H1 (cell line): Measurements from ENCODE around the gene SEC23IP. TPM values are rescaled to one million over a fixed set of nuclear protein-coding genes. Genes with fewer than 3 reads are reported as not detected.

ENCODE experiments used
- CTCF ChIA-PET: fragments of 300-600 bp; sonication (Branson Sonifier 250); formaldehyde crosslinking; loops from one replicate; lab custom pipeline; 2021; ENCODE audit not compliant: partially characterized antibody; lab: Charles Lee
- POLR2A ChIA-PET: fragments of 300-600 bp; sonication (Branson Sonifier 250); formaldehyde crosslinking; loops from one replicate; lab custom pipeline; 2021; ENCODE audit warnings: inconsistent platforms; ENCODE audit not compliant: partially characterized antibody; lab: Charles Lee
- DNase-seq, 2 experiments: peaks; one replicate each; pipeline versions ENCODE4 v3.0.0 to v3.0.0-alpha.2; 2010 to 2022; ENCODE audit warnings: low spot score in 2 of 2, low read depth in 1 of 2, mixed read lengths in 1 of 2
- FAIRE-seq: peaks from 2 replicates; lab custom pipeline; 2011; peaks lifted over from hg19 to GRCh38; lab: Jason Lieb, UNC
- H2AFZ ChIP-seq: 2 replicates; pipeline ENCODE4 v1.8.1; 2012; ENCODE audit warnings: low read length, inconsistent platforms
- H2AK5ac ChIP-seq: 2 replicates; pipeline ENCODE4 v1.6.1; 2013; ENCODE audit warnings: low read depth, low read length
- H2BK120ac ChIP-seq: replicated peaks from 2 replicates; pipeline ENCODE3; 2013; ENCODE audit warnings: low read depth, low read length, inconsistent platforms
- H2BK12ac ChIP-seq: 2 replicates; pipeline ENCODE4 v1.6.1; 2013; ENCODE audit warnings: low read depth, low read length
- H2BK15ac ChIP-seq: 2 replicates; pipeline ENCODE4 v1.6.1; 2013; ENCODE audit warnings: low read length
- H2BK20ac ChIP-seq: 2 replicates; pipeline ENCODE4 v1.6.1; 2013; ENCODE audit warnings: low read length
- H2BK5ac ChIP-seq: 2 replicates; pipeline ENCODE4 v1.6.1; 2013; ENCODE audit warnings: low read depth, low read length
- H3K14ac ChIP-seq: 2 replicates; pipeline ENCODE4 v1.6.1; 2013; ENCODE audit warnings: inconsistent platforms; ENCODE audit not compliant: insufficient read length
- H3K18ac ChIP-seq: 2 replicates; pipeline ENCODE4 v1.6.1; 2013; ENCODE audit warnings: low read length; ENCODE audit errors: extremely low read depth
- H3K23ac ChIP-seq: 2 replicates; pipeline ENCODE4 v1.6.1; 2013; ENCODE audit warnings: inconsistent platforms; ENCODE audit not compliant: insufficient read length
- H3K23me2 ChIP-seq: 2 replicates; pipeline ENCODE4 v1.6.1; 2013; ENCODE audit warnings: low read depth, low read length
- H3K27ac ChIP-seq: 2 replicates; pipeline ENCODE4 v1.6.1; 2011; ENCODE audit warnings: low read depth, low read length, inconsistent platforms
- H3K27me3 ChIP-seq, 4 experiments: replicated peaks in 1 of 4; 1 replicate in 1 of 4; 2 replicates in 3 of 4; pipeline versions ENCODE4 v1.6.1 to v1.8.1; 2011 to 2013; ENCODE audit warnings: low read length in 3 of 4, mild to moderate bottlenecking in 3 of 4, inconsistent platforms in 2 of 4, mixed read lengths in 2 of 4, moderate library complexity in 1 of 4; ENCODE audit not compliant: control insufficient read depth in 3 of 4, insufficient read depth in 3 of 4; ENCODE audit errors: extremely low read depth in 1 of 4
- H3K36me3 ChIP-seq, 4 experiments: 2 replicates each; pipeline versions ENCODE4 v1.6.1 to v1.8.1; 2011 to 2013; ENCODE audit warnings: mild to moderate bottlenecking in 4 of 4, low read length in 3 of 4, moderate library complexity in 2 of 4, control low read depth in 1 of 4, inconsistent platforms in 1 of 4; ENCODE audit not compliant: insufficient read depth in 4 of 4, control insufficient read depth in 2 of 4
- H3K4ac ChIP-seq: replicated peaks from 2 replicates; pipeline ENCODE3; 2013; ENCODE audit warnings: low read length, low read depth, mixed read lengths, inconsistent platforms; ENCODE audit not compliant: insufficient read length
- H3K4me1 ChIP-seq, 4 experiments: replicated peaks in 1 of 4; 1 replicate in 1 of 4; 2 replicates in 3 of 4; pipeline versions ENCODE4 v1.6.1 to v1.8.1; 2011 to 2013; ENCODE audit warnings: low read length in 3 of 4, inconsistent platforms in 2 of 4, mixed read lengths in 1 of 4; ENCODE audit not compliant: insufficient read depth in 4 of 4, control insufficient read depth in 3 of 4
- H3K4me2 ChIP-seq, 2 experiments: 2 replicates each; pipeline versions ENCODE4 v1.6.1 to v1.8.1; 2011 to 2013; ENCODE audit warnings: low read depth in 2 of 2, low read length in 2 of 2, control low read depth in 1 of 2, inconsistent platforms in 1 of 2, mild to moderate bottlenecking in 1 of 2; ENCODE audit not compliant: insufficient read depth in 1 of 2
- H3K4me3 ChIP-seq, 4 experiments: fragments of 200-600, 300-600 bp in 1 of 4; sonication (generic), shearing (Covaris generic), sonication (Bioruptor Twin) in 1 of 4; 2 replicates each; pipeline versions ENCODE4 v1.5.1 to v1.8.1; 2011 to 2016; ENCODE audit warnings: low read length in 4 of 4, low read depth in 3 of 4, control low read depth in 2 of 4, inconsistent platforms in 2 of 4, mild to moderate bottlenecking in 2 of 4, mixed read lengths in 1 of 4, moderate library complexity in 1 of 4; ENCODE audit not compliant: insufficient read depth in 2 of 4; ENCODE audit errors: extremely low read depth in 1 of 4
- H3K56ac ChIP-seq: replicated peaks from 2 replicates; pipeline ENCODE3; 2013; ENCODE audit warnings: low read depth, mild to moderate bottlenecking, mixed read lengths, low read length, inconsistent platforms; ENCODE audit not compliant: insufficient read length
- H3K79me1 ChIP-seq: 2 replicates; pipeline ENCODE4 v1.6.1; 2013; ENCODE audit warnings: low read depth, low read length, control low read depth
- H3K79me2 ChIP-seq, 2 experiments: 2 replicates each; pipeline versions ENCODE4 v1.6.1 to v1.8.1; 2012 to 2013; ENCODE audit warnings: low read length in 2 of 2, mild to moderate bottlenecking in 2 of 2, inconsistent platforms in 1 of 2; ENCODE audit not compliant: insufficient read depth in 2 of 2, control insufficient read depth in 1 of 2
- H3K9ac ChIP-seq, 4 experiments: replicated peaks in 1 of 4; 1 replicate in 1 of 4; 2 replicates in 3 of 4; pipeline versions ENCODE4 v1.6.1 to v1.8.1; 2011 to 2013; ENCODE audit warnings: low read depth in 3 of 4, low read length in 3 of 4, control low read depth in 2 of 4, mild to moderate bottlenecking in 2 of 4, moderate library complexity in 2 of 4, inconsistent platforms in 1 of 4; ENCODE audit errors: extremely low read depth in 1 of 4
- H3K9me3 ChIP-seq, 2 experiments: 2 replicates each; pipeline versions ENCODE4 v1.6.1 to v1.8.1; 2012 to 2013; ENCODE audit warnings: mild to moderate bottlenecking in 2 of 2, moderate library complexity in 2 of 2, control low read depth in 1 of 2, inconsistent platforms in 1 of 2, low read depth in 1 of 2, low read length in 1 of 2, mixed read lengths in 1 of 2; ENCODE audit not compliant: insufficient read depth in 2 of 2
- H4K20me1 ChIP-seq, 2 experiments: replicated peaks in 1 of 2; 2 replicates each; pipeline versions ENCODE3 to v1.8.1; 2011 to 2013; ENCODE audit warnings: inconsistent platforms in 2 of 2, low read length in 2 of 2, mild to moderate bottlenecking in 1 of 2; ENCODE audit not compliant: insufficient read depth in 2 of 2, control insufficient read depth in 1 of 2
- H4K5ac ChIP-seq: 2 replicates; pipeline ENCODE4 v1.6.1; 2013; ENCODE audit warnings: low read length, low read depth, mixed read lengths, inconsistent platforms; ENCODE audit not compliant: insufficient read length
- H4K8ac ChIP-seq: 2 replicates; pipeline ENCODE4 v1.8.0; 2013; ENCODE audit warnings: mild to moderate bottlenecking, moderate library complexity, low read length, inconsistent platforms; ENCODE audit not compliant: insufficient read depth; ENCODE audit errors: extremely low read depth
- H4K91ac ChIP-seq: replicated peaks from 2 replicates; pipeline ENCODE3; 2013; ENCODE audit warnings: low read length, mixed read lengths, inconsistent platforms; ENCODE audit not compliant: insufficient read length
- ASH2L ChIP-seq: fragments of 200-600, 300-600 bp; sonication (generic); IDR thresholded peaks from one replicate; pipeline ENCODE4 v1.7.1; 2017; ENCODE audit warnings: low read length
- BCL11A ChIP-seq, 2 experiments: IDR thresholded peaks; one replicate each; pipeline ENCODE4 v1.6.1; 2011; ENCODE audit warnings: low read depth in 2 of 2, low read length in 2 of 2, mild to moderate bottlenecking in 2 of 2
- CEBPB ChIP-seq: IDR thresholded peaks from 2 replicates; pipeline ENCODE4 v1.6.1; 2012; ENCODE audit warnings: low read depth, low read length
- CTCF ChIP-seq, 3 experiments: IDR thresholded peaks; 1 replicate in 2 of 3; 2 replicates in 1 of 3; pipeline versions ENCODE4 v1.5.1 to v1.6.1; 2011; ENCODE audit warnings: low read length in 3 of 3, mild to moderate bottlenecking in 3 of 3, inconsistent platforms in 2 of 3, low read depth in 1 of 3, moderate library complexity in 1 of 3; ENCODE audit not compliant: insufficient read depth in 1 of 3; ENCODE audit errors: control extremely low read depth in 1 of 3
- E2F6 ChIP-seq: IDR thresholded peaks from 2 replicates; pipeline ENCODE4 v1.6.1; 2012; ENCODE audit warnings: inconsistent platforms
- EZH2 ChIP-seq: fragments of 200-600 bp; sonication (generic); IDR thresholded peaks from 2 replicates; pipeline ENCODE4 v1.7.1; 2012; ENCODE audit warnings: low read depth, mild to moderate bottlenecking, moderate library complexity, low read length, inconsistent platforms; ENCODE audit not compliant: severe bottlenecking
- RAD21 ChIP-seq, 2 experiments: IDR thresholded peaks in 1 of 2; conservative IDR thresholded peaks in 1 of 2; 2 replicates each; pipeline ENCODE4 v1.6.1; 2011; ENCODE audit warnings: low read depth in 2 of 2, low read length in 2 of 2, improper control_type of control experiment in 1 of 2, inconsistent platforms in 1 of 2, mild to moderate bottlenecking in 1 of 2, moderate library complexity in 1 of 2
- RBBP5 ChIP-seq: IDR thresholded peaks from 2 replicates; pipeline ENCODE4 v1.7.1; 2012; ENCODE audit warnings: low read depth, mild to moderate bottlenecking, inconsistent platforms, low read length, moderate library complexity, borderline replicate concordance
- SP4 ChIP-seq: IDR thresholded peaks from 2 replicates; pipeline ENCODE4 v1.6.1; 2012; ENCODE audit warnings: low read length, inconsistent platforms
- TEAD4 ChIP-seq: IDR thresholded peaks from 2 replicates; pipeline ENCODE4 v1.6.1; 2012; ENCODE audit warnings: low read depth, low read length, inconsistent platforms, mixed read lengths
- WGBS, 2 experiments: shearing (Covaris generic) in 1 of 2; methylation state at CpG; one replicate each; pipeline versions ENCODE4 v1.1.6 to v1.1.7; 2013 to 2015; ENCODE audit warnings: low lambda C conversion rate in 2 of 2, mixed read lengths in 2 of 2, inconsistent platforms in 1 of 2, low coverage in 1 of 2, missing lambda C conversion rate in 1 of 2; ENCODE audit not compliant: insufficient replicate concordance in 2 of 2, insufficient coverage in 1 of 2, insufficient read length in 1 of 2; ENCODE audit errors: extremely low coverage in 1 of 2, missing lambda C conversion rate in 1 of 2; 5-methylcytosine and 5-hydroxymethylcytosine counted together
- polyA plus RNA-seq, 7 experiments: library from polyadenylated mRNA; depleted of rRNA in 3 of 7; stranded (reverse) in 5 of 7; unstranded in 2 of 7; fragments of >200 nt in 5 of 7; fragments of 200-250 nt in 2 of 7; gene quantifications; 1 replicate in 5 of 7; 2 replicates in 1 of 7; 4 replicates in 1 of 7; pipeline versions ENCODE4 v1.2.1 to v1.2.3, GENCODE V29; 2011 to 2013; ENCODE audit warnings: missing spikeins in 2 of 7, mixed read lengths in 2 of 7
- total RNA-seq: library from RNA; stranded (reverse); fragmentation: NEBNext Ultra II Directional; extraction: Animal tissue kit (Norgen Biotek cat#: 25700); gene quantifications from 2 replicates; pipeline ENCODE4 v1.2.1, GENCODE V29; 2021

The SEC23IP gene
- total and polyA plus RNA-seq, 2 of the 8 experiments (the other 6 are each of a cell fraction or from before 2014, with no cell fraction given), result 29.0 to 105 TPM

DNA sequence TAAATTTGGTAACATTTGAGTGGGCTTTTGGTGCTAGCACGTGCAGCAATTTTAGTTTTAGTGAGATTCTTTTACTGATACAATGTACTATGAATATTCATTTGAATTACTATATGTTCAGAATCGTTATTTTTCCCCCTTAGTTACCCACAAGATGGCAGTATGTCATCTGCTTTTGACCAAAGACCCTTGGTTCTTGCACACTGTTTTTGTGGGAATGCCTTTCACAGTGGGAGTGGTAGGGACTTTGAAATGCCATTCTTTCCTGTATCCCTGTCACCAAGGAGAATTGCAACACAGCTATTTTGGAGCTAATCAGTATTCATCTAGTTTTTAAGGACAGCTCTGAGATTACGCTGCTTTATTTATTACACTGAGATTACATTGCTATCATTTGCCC, 40.6 kb downstream of the SEC23IP start:
- Histone ChIP-seq H2AFZ (no peak overlapping the region), H3K9ac (no peak overlapping the region), H4K8ac (no peak overlapping the region), H2BK20ac (no peak overlapping the region), H3K18ac (no peak overlapping the region), H3K9me3 (no peaks in the 10 kb centered on the region), H2BK120ac (no peak overlapping the region), H2BK15ac (no peak overlapping the region), H4K91ac (no peak overlapping the region), H3K4me2 (no peak overlapping the region), H3K4ac (no peak overlapping the region), H2AK5ac (no peak overlapping the region), H4K20me1 (no peaks in the 10 kb centered on the region), H3K4me1 (no peaks in the 10 kb centered on the region), H3K56ac (no peak overlapping the region), H3K4me3 (no peak overlapping the region), H3K23ac (no peak overlapping the region), H2BK12ac (no peak overlapping the region), H3K23me2 (no peaks in the 10 kb centered on the region), H3K27ac (no peak overlapping the region), H3K79me1 (no peaks in the 10 kb centered on the region), H3K79me2 (no peaks in the 10 kb centered on the region), H2BK5ac (no peak overlapping the region), H3K27me3 (no peaks in the 10 kb centered on the region), H4K5ac (no peak overlapping the region), H3K14ac (no peak overlapping the region), H3K36me3 (peaks cover 5 to 63% (median 31%) of the 10 kb centered on the region in 4 experiments; a peak in 7 of 8 replicates)
- ChIA-PET CTCF (interaction anchor here (0.8 to 1.9 kb wide), 7 partner anchors 12 to 490 kb away, joined by 3 to 7 read pairs (median 4); no protein-coding TSS in a partner anchor), POLR2A (no interaction called here)
- WGBS, 2 experiments, result 79% methylated on average over 3 of the region's 3 CpGs; no CpG with 5 or more reads in 1 of the 2 experiments
- peak; percentile 96 for FAIRE-seq
- DNase-seq, result no peak
- TF ChIP-seq RAD21 (IDR thresholded peaks at IDR 0.05 in 1 of 2, conservative IDR thresholded peaks at IDR 0.05 in 1 of 2; ENCODE audit: low read depth in 2 of 2, low read length in 2 of 2), result peak; percentile 75 to 81
- TF ChIP-seq EZH2, result no peak
- TF ChIP-seq CTCF (IDR thresholded peaks at IDR 0.05; ENCODE audit: control extremely low read depth in 1 of 3, insufficient read depth in 1 of 3, low read depth in 1 of 3, low read length in 3 of 3), result peak in 2 of 3 experiments; percentile 31 to 47; a peak in 2 of 4 replicates
- TF ChIP-seq E2F6, result no peak
- no peak for TF ChIP-seq SP4
- peak; percentile 68 for TF ChIP-seq CEBPB
- TF ChIP-seq RBBP5, result no peak
- TF ChIP-seq ASH2L, result no peak
- TF ChIP-seq BCL11A (IDR thresholded peaks at IDR 0.05; ENCODE audit: low read depth in 2 of 2, low read length in 2 of 2), result no peak
- no peak for TF ChIP-seq TEAD4
